Mucosa of descending colon (tissue), 3 donors: ENCODE results near the gene OBSCN. TPM values are rescaled to one million over a fixed set of nuclear protein-coding genes. Genes with fewer than 3 reads are reported as not detected.
A peak's percentile ranks its signal among the peaks of the same experiment; 100 is the strongest.

Experiments used
- ATAC-seq: fragments of 200-7000 bp; cut with Tn5 transposase; one replicate; pipeline ENCODE4 v1.9.1; 2020; ENCODE audit warnings: mild to moderate bottlenecking, moderate library complexity
- DNase-seq, 3 donors: peaks; one replicate each; pipeline ENCODE4 v3.0.0-alpha.2; 2020
- H3K36me3 ChIP-seq: fragments of 200-600 bp; one replicate; pipeline ENCODE4 v1.8.0; 2021; ENCODE audit warnings: low read depth, mild to moderate bottlenecking
- H3K4me1 ChIP-seq: fragments of 200-600 bp; one replicate; pipeline ENCODE4 v1.8.0; 2021; ENCODE audit warnings: low read depth, mild to moderate bottlenecking
- H3K4me3 ChIP-seq: fragments of 200-600 bp; one replicate; pipeline ENCODE4 v1.8.0; 2021; ENCODE audit warnings: mild to moderate bottlenecking
- H3K9me3 ChIP-seq: fragments of 200-600 bp; one replicate; pipeline ENCODE4 v1.8.0; 2021; ENCODE audit warnings: mild to moderate bottlenecking
- CTCF ChIP-seq: fragments of 200-600 bp; IDR thresholded peaks from one replicate; pipeline ENCODE4 v1.8.0; 2022; ENCODE audit warnings: antibody characterized with exemption, mild to moderate bottlenecking
- intact Hi-C, 2 donors: fragments of 100-400 bp; cut with DNase I in 1 of 2; cut with micrococcal nuclease in 1 of 2; formaldehyde crosslinking; loops; one replicate each; pipeline versions ENCODE4 v1.11.0 to v1.11.1; 2022; cut with DNase I, micrococcal nuclease
- total RNA-seq, 3 donors: library from RNA; stranded (reverse); fragmentation: NEBNext Ultra II Directional in 2 of 3; extraction: Animal tissue kit (Norgen Biotek cat#: 25700) in 2 of 3; gene quantifications; one replicate each; pipeline versions ENCODE4 v1.2.1 to v1.2.4, GENCODE V29; 2021 to 2023
- donor health status: DM: no; HTN: no; CAD: no; lungs with moderate emphysema.
- donor health status: DM: no; HTN: no; CAD: no.
- donor health status: DM: no; HTN: yes; CAD: no.

The OBSCN gene
- total RNA-seq, 3 donors from 2014 or later, result 4.2 to 30.9 (median 7.5) TPM

- no peaks in the 10 kb centered on the region for H3K36me3 ChIP-seq
- H3K4me1 ChIP-seq, result no peaks in the 10 kb centered on the region
- DNase-seq (peak in 1 of 3 donors; percentile 27), ATAC-seq (no peak)
- TF ChIP-seq CTCF, result no peak
- intact Hi-C loops, result no loop called here
- no peak overlapping the region for H3K4me3 ChIP-seq
- H3K9me3 ChIP-seq, result no peaks in the 10 kb centered on the region
Measured at GRCh38 chr1:228353601-228354371, 145.9 kb downstream of the OBSCN start.

- ATAC-seq (no peak), DNase-seq (peak in 1 of 3 donors; percentile 17)
- TF ChIP-seq CTCF, result no peak
- no peaks in the 10 kb centered on the region for H3K9me3 ChIP-seq
- no peak overlapping the region for H3K4me3 ChIP-seq
- intact Hi-C loops, result no loop called here
- H3K36me3 ChIP-seq, result no peaks in the 10 kb centered on the region
- H3K4me1 ChIP-seq, result no peaks in the 10 kb centered on the region
Measured at GRCh38 chr1:228354390-228355320, 146.8 kb downstream of the OBSCN start.

- no peaks in the 10 kb centered on the region for H3K36me3 ChIP-seq
- no peak for TF ChIP-seq CTCF
- intact Hi-C loops, result no loop called here
- H3K4me3 ChIP-seq, result no peak overlapping the region
- H3K9me3 ChIP-seq, result no peaks in the 10 kb centered on the region
- DNase-seq (no peak), ATAC-seq (no peak)
- H3K4me1 ChIP-seq, result no peaks in the 10 kb centered on the region
Measured at GRCh38 chr1:228356897-228357680, 149.2 kb downstream of the OBSCN start.

DNA sequence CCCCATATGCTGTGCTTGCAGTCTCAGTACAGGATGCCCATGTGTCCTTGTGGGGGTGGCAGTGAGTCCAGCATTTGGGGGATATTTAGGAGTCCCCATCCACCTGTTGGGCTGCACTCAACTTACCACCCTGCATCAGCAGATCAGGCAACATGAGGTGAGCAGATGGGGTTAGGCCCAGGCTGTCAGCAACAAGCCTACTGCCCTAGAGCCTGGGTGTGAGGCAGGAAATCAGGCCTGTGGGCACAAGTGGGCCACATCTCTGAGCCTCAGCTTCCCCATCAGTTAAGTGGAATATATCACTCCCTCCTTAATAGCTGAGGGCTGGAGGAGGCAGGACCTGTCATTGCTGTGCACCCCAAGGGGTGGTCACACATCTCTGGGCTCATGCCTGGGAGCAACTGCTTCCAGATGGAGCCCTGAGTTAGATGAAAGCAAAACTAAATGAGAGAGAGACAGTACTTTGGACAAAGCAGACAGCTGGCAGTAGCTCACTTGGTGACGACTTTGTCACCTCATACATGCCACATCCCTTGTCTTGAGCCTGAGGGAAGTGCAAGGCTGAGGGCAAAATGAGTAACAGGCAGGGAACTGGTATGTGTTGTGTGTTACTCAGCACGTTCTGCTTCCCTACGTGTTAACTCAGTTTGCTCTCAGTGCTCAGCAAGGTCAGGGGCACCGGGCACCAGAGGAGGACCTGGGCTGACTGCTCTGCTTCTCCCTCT lies 150.4 kb downstream of the OBSCN start:
- no peak for DNase-seq
- Histone ChIP-seq H3K36me3 (no peaks in the 10 kb centered on the region), H3K4me3 (no peak overlapping the region), H3K4me1 (no peaks in the 10 kb centered on the region), H3K9me3 (no peaks in the 10 kb centered on the region)
- no peak for TF ChIP-seq CTCF
- no peak for ATAC-seq
- intact Hi-C loops, result no loop called here
